NCI-H345 (cell line): Measurements from ENCODE around the gene HEXA.

Experiments used
- DNase-seq: peaks from one replicate; lab custom pipeline; 2025; lab: John Stamatoyannopoulos, UW

The HEXA gene

DNA sequence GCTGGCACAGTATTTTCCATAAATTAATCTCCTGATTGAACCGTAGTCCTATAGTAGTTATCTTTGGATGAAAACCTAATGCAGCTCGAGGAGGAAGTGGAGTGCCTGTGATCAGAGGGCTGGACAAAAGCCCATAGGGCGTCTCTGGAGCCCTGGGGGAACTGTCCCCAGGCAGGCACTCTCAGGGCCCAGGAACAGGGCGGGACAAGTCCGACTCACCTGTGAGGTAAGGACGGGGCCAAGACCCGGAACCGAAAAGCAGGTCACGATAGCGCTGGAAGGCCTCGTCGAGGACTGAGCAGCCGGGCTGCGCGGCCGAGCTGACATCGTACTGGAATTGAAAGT, 341 bp downstream of the HEXA start:
- DNase-seq: no peak

DNA sequence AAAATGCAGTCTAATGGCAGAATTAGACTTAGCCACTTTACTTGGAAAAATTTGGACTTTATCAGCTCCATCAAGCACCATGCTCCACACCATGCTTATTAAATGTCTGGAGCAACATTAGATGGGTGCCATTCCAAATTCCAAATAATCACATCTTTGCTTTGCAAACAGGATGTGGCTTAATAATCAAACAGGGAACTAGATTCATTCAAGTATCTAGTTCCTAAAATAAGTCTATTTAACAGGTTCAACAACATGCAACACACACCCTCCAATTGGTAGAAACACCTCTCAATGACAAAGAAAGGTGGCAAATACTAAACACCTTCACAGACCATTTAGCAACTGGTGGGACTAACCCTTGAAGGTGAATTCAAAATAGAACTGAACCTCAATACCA, 3.5 kb downstream of the HEXA start:
- no peak for DNase-seq

DNA sequence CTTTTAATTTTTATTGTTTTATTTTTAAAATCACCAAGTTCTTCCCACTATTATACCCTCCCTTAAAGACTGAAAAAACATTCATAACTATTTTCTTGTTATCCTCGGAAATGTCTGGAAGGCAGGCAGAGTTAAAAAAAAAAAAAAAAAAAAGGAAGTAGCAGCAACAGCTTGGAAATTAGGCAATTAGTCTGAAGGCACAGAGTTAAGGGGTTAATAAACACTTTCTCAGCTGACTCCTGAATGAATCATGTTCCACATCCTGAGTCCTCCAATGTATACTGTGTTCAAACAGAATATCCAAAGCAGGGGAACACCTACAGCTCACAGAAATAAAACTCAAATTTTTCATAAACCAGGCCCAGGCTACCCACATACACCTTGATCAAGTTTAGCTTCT, 5.8 kb downstream of the HEXA start:
- no peak for DNase-seq

DNA sequence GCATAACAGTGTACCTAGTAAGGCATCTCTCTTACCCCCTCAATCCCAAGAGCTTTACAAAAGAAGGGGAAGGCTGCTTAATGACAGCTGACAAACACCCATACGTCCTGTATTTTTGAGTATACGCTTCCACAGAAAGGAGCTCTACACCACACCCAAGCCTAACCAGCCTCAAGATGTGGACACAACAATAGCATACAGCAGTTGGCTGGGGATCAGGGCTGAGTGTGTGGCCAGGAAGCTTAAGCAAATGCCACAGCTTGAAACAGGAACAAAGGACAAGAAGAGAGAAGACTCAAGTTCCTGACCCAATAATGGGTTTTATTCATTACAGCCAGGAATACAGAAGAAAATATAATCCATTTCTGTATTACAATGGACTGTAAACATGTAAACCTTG, 6.9 kb downstream of the HEXA start:
- no peak for DNase-seq

DNA sequence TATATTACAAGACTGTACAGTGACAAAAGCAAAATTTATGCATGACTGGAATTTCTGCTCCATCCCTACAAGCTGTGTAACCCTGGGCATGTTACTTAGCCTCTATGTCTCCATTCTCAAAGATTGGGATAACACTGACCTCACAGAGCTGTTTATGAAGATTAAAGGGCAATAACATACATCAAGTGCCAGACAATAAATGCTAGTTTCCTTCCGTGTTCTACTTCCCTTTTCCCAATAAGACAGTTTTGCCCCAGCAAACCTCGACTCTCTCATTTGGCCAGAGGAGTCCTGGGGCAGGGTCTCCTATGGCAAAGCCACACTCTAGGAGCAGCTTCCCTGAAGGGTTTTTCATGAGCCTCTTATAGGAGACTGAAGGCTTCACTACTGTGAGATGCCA, 7.5 kb downstream of the HEXA start:
- DNase-seq: no peak

DNA sequence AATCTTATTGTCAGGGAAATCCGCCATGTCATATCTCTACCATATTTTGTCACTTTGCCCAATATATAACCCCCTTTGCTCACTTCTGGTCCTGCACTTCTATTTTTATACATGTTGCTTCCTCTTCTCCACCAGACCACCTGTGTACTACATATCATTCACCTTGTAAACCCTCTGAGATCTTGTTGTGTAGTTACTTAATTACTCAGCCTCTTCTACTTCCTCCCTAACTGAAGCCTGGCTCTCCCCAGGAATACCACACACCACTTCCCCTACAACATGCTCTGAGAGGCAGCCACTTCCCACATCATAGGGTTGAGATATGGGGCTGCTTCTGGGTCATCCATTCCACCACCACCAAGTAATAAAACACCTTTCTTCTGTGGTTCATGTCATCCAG, 10.0 kb downstream of the HEXA start:
- no peak for DNase-seq

DNA sequence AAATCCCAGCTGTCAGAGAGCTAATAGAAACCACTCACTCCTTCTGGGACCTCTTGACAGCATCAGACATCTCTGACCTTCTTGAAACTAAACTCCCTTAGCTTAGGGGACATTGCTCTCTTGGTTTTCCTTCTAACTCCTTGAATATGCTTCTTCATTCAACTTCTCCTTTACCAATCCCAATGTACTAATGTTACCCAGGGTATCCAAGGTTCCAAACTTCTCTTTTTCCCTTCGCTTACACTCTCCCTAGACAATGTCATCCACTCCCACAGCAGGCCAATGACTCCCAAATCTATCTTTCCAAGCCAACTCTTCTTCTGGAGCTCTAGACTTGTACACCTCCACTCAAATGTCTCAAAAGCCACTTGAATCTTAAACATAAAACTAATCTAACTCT, 14.6 kb downstream of the HEXA start:
- DNase-seq: no peak

DNA sequence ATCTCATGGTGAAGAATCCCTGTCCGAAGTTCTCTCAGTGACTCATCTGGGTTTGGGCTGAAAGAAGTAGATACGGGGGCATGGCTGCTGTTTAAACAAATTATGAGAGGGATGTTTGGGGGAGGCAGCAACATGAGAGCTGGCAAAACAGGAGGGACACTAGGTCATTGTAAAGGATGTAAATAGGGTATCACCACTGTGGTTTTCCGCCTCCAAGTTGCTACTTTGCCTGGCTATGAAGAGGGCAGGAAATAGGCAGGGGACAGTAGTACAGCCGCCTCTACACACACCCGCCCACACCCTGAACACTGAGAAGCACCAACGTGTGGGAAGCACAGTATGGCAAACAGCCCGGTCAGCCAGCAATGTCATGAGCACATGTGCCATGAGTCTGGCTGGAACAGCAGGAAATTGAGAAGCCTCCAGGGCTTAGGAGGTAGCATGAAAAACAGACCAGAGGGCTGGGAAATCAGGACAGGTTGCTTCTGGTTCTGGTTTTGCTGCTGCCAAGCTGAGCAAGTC, 17.1 kb downstream of the HEXA start:
- no peak for DNase-seq

DNA sequence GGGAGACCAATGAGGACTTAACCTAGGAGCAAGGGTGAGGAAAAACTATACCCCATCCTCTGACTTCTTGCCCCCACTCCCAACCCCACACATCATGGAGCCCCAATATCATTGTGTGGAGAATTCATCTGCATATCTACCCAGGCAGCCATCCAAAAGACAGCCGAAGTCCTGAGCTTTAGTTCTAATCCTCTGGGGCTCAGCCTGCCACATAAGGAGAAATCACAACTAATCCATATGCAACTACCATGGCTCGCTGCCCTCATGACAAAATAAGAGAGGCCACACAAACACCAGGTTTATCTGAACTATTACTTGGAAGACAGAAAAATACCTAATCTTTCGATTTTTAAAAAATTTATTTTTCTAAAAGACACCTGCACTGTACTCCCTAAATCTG, 17.7 kb downstream of the HEXA start:
- no peak for DNase-seq

DNA sequence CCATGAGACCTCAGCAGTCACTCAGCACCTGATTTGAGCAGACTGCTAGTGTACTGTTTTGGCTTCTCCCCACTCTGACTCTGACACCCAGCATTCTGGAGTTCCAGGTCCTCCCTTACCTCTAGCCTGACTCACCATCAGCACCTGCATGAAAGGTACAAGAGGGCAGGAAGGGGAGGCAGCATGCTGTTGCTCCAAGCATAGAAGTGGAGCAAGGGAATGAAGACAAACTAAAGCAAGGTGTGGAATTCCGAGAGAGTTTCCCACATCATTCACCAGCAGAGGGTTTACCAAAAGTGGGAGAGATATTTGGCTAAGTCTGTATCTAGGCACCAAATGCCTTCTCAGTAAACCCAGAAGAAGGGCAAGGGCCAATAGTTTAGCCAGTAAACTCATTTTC, 21.3 kb downstream of the HEXA start:
- DNase-seq: no peak

DNA sequence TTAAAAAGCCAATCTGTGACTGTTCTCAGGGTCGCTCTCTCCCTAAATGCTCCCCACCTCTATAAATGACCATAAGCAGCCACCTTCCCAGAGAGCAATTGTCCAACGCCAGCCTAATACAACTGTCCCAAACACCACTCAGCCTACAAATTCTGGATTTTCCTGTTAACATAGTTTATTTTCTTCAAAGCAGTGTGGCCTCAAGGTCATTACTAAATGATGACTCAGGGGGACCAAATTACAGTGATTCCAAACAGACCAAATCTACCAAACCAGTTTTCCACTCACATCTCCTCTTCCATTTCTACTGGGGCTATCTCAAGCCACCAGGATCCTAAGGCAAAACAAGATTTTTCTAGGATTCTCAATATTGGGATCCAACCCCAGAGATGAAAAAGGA, 22.5 kb downstream of the HEXA start:
- DNase-seq: no peak

DNA sequence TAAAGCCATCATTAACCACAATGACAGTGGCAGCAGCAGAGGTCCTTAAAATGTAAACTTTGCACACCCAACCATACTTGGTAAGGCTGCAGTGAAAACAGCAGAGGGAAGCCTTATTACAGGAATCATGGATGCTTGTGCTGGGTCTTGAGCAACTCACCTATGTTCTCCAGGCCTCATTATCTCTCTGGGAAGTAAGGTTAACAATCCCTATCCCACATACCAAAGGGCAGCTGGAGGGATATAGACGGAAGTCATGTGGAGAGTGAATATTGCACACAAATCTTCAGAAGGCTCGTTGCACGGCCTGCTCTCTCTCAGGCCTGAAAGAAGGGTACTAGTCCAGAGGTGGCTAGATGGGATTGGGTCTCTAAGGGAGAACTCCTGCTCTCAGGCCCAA, 30.0 kb downstream of the HEXA start:
- no peak for DNase-seq

DNA sequence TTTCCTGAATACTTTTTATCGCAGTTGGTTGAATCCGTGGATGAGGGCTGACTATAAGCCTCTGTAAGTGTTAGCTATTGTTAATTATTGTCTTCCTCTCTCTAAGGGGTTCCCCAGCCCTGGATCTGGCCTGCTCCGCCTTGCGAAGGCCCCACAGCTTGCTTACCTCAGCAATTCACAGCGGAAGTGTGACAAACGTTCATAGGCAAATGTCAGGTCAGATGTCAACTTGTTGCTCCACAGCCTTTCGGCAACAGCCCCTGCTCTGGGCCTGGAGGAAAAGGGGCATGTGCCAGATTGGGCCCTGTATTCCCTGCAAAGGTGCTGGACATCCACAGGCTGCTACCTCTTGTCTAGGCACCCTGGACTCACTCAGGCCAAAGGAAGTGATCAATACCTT, 30.5 kb downstream of the HEXA start:
- DNase-seq: no peak

DNA sequence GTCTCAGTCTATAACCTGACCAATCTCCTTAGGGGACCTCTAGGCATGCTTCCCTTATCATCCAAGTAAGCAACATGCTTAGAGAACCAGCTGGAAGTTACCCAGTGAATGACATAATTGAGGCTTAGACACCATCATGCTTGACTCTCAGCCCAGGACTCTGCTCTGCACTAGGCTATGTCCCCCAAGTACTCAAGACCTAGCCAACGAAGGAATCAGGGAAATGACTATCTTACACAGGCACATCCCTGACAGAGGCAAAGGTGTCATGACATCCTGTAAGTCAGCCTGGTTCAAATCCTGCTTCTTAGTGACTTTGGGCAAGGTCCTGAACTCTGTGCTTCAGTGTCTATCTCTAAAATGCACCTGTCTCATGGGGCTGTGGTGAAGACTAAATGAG, 31.2 kb downstream of the HEXA start:
- DNase-seq: no peak

DNA sequence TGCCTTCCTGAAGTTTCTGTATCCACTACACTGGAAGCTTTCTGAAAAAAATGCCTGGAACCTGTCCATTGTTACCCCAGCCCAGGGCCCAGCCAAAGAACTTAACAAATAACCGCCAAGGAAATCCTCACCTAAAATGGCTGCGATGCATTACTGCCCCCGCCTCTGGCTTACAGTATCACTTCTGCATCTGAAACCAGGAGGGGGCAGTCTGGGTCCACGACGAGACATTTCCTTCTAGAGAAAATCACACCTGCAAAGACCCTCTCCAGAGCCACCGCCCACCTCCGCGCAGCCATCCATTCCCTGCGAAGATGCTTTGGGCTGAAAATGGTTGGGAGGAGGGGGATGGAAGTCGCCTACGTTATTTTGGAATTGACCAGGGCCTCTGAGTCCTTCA, 33.4 kb downstream of the HEXA start:
- no peak for DNase-seq

DNA sequence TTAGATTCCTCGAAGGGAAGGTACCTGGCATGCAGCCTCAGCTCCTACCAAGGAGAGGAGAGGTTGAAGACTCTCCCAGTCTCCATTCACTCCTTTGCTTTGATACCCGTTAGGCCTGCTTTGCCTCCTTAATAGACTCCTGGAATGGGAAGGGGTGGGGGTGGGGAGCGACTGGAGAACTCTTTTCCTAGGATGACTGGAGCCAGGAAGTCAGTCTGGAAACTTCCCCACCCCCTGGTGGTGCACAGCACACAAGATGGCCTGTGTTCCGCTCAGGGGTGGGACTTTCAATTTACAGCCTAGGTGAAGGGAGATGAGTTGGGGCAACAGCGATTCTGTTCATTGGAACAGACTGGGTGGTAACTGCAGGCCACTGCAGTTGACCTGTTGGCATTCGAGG, 34.5 kb downstream of the HEXA start:
- DNase-seq: no peak

DNA sequence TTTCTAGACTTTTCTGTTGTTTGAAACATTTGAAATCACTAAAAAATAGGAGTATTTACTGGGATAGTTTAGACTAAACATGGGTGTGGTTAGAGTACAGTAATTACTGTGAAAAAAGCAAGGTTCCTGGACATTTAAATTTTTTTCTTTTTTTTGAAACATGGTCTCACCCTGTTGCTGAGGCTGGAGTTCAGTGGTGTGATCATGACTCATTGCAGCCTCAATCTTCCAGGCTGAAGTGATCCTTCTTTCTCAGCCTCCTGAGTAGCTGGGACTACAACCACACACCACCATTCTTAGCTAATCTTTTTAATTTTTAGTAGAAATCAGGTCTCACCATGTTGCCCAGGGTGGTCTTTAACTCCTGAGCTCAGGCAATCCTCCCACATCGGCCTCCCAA, 35.4 kb downstream of the HEXA start:
- DNase-seq: no peak

DNA sequence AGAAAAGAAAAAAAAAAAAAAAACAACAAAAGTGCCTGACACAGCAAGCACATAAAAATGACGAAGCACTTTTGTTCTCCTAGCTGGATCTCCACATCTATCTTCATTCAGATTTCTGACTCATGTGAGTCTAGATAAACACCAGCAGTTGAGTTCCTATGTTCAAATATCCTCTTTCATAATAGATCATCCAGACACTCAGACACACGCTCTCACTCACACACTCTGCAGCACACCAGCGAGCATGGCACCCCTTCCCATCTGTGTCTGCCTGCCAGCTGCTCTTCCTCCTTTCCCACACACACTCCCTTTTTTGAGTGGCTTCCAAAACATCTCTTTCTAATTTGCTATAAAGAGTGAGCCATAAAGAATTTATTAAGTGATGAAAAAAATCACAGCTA, 36.0 kb downstream of the HEXA start:
- DNase-seq: peak; percentile 52

DNA sequence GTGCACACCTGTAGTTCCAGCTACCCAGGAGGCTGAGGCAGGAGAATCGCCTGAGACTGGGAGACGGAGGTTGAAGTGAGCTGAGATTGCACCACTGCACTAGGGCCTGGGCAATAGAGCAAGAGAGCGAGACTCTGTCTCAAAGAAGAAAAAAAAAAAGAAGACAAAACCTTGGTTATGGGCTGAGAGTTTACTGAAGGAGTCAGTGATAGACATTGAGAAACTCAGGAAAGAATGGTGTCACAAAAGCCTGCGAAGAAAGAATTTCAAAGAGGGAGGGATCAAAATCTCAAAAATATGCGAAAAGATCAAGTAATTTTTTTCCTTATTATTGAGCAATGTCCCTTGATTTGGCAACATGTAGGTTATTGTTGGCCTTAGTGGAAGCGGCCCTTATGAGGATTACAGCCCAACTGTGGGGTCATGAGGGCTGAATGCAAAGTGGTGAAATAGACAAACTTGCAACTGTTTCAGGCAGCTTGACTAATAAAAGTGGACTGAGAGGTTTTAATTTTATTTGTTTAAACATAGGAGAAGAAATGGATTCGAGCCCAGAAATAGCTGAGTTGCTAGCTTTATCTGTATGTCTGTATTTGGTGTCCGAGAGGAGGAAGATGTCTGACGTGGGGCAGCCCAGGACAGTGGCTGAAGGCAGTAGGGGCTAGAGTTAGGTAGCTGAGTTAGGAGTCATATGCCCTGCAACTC, 37.0 kb downstream of the HEXA start:
- no peak for DNase-seq

DNA sequence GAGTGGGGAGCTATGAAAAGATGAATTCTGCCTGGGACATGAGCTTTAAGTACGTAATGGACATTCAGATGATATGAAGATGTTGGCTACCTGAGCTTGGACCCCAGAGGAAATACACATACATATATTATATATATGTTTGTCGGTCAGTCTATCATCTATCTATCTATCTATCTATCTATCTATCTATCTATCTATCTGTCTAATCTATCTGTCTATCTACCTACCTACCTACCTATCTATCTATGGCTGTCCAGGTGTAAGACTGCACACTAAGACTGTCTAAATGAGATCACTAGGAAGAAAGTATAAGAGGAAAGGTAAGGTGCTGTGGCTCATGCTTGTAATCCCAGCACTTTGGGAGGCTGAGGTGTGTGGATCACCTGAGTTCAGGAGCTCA, 37.7 kb downstream of the HEXA start:
- DNase-seq: no peak

DNA sequence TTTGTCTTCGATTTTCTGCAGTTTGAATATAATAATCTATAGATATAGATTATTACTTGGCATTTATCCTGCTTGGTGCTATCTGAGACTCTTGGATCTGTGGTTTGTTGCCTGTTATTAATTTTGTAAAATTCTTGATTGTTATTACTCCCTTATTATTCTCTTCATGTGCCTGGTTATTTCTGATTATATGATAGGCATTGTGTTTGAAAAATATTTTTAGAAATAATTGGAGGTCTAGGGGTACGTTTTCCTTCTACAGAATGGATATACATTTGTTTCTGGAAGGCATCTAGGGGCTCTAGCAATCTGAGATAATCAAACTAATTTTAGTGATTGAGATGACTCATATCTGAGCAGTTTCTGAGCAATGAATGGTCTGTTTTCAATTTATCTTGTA, 41.0 kb downstream of the HEXA start:
- no peak for DNase-seq

DNA sequence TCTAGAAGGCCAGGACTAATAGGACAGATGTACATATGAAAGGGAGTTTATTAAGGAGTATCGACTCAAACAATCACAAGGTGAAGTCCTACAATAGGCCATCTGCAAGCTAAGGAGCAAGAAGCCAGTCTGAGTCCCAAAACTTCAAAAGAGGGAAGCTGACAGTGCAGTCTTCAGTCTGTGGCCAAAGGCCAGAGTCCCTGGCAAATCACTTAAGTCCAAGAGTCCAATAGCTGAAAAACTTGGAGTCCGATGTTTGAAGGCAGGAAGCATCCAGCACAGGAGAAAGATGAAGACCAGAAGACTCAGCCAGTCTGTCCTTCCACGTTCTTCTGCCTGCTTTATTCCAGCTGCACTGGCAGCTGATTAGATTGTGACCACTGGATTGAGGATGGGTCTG, 44.8 kb downstream of the HEXA start:
- no peak for DNase-seq

DNA sequence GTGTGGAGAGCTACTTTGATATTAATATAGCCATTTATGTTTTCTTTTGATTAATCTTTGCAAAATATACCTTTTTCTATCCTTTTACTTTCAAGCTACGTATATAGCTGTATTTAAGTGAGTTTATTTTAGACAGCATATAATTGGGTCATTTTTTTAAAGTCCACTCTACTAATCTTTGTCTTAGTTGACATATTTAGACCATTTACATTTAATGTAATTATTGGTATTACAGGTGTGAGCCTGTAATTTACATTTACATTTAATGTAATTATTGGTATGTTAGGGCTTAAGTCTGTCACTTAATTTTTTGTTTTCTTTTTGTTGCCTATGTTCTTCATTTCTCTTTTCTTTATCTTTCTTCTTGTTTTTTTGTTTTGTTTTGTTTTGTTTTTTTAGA, 52.1 kb downstream of the HEXA start:
- no peak for DNase-seq

DNA sequence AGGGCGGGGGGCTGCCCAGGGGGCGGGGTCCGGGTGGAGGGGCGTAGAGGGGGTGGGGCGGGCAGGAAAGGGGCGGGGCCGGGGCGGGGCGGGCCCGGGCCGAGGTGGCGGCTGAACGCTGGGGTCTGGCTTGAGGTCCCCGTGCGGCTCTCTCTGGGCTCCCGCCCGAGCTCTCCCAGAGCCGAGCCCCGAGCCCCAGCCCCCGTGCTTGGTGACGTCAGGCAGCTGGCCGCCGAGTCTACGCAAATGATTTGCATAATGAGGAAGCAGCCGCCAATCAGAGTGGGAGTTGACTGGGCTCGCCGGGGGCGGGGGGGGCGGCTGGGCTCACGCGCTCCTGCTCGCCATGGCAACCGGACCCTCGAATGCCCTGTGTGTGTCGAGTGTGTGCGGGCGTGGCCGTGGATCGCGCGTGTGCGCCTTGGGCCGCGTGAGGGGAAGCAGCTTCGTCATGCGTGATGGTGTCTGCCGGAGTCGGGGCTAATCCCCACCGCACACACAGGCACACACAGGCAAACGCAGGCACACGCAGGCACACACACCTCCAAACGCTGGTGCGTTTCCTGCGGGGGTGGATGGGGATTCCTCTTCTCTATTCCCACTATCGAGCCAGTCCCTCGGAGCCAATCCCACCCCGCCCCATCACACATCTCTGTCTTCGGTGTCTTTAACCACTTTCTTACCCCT, 55.7 kb downstream of the HEXA start, which contains the start of gene CELF6:
CELF6 (minus strand) TSS at position 173 of the 687 bp plus-strand sequence. CDS start 283 bp downstream, outside the sequence.
- peak; percentile 83 for DNase-seq
